Smooth muscle cell (in vitro differentiated cells): ENCODE measurements around the gene CTNNA3. TPM values are rescaled to one million over a fixed set of nuclear protein-coding genes. Genes with fewer than 3 reads are reported as not detected.

Source experiments
- DNase-seq: peaks from one replicate; lab custom pipeline; 2025; ENCODE audit not compliant: unreplicated experiment; lab: John Stamatoyannopoulos, UW
- H2AFZ ChIP-seq: fragments of 200-600 bp; sonication (generic); 2 replicates; pipeline ENCODE4 v1.6.0; 2016; ENCODE audit warnings: antibody characterized with exemption, low read depth, mild to moderate bottlenecking
- H3F3A ChIP-seq: fragments of 200-600 bp; sonication (generic); 2 replicates; pipeline ENCODE4 v1.6.0; 2017; ENCODE audit warnings: antibody characterized with exemption, low read depth
- H3K27ac ChIP-seq: fragments of 200-600 bp; sonication (generic); 2 replicates; pipeline ENCODE4 v1.5.1; 2016; ENCODE audit warnings: low read depth, mild to moderate bottlenecking
- H3K27me3 ChIP-seq: fragments of 200-600 bp; sonication (generic); 2 replicates; pipeline ENCODE4 v1.6.1; 2016; ENCODE audit warnings: low read depth, mild to moderate bottlenecking
- H3K36me3 ChIP-seq: fragments of 200-600 bp; sonication (generic); 2 replicates; pipeline ENCODE4 v1.5.1; 2016; ENCODE audit warnings: low read depth
- H3K4me1 ChIP-seq: fragments of 200-600 bp; sonication (generic); 2 replicates; pipeline ENCODE4 v1.5.1; 2016; ENCODE audit warnings: low read depth
- H3K4me2 ChIP-seq: fragments of 200-600 bp; sonication (generic); 2 replicates; pipeline ENCODE4 v1.6.0; 2016; ENCODE audit warnings: mild to moderate bottlenecking
- H3K4me3 ChIP-seq: fragments of 200-600 bp; sonication (generic); 2 replicates; pipeline ENCODE4 v1.5.1; 2016; ENCODE audit warnings: mild to moderate bottlenecking
- H3K79me2 ChIP-seq: fragments of 200-600 bp; sonication (generic); 2 replicates; pipeline ENCODE4 v1.6.0; 2016; ENCODE audit warnings: low read depth, mild to moderate bottlenecking
- H3K9ac ChIP-seq: fragments of 200-600 bp; sonication (generic); 2 replicates; pipeline ENCODE4 v1.6.0; 2016; ENCODE audit warnings: low read depth
- H3K9me3 ChIP-seq: fragments of 200-600 bp; sonication (generic); replicated peaks from 2 replicates; pipeline ENCODE4 v1.5.1; 2016; ENCODE audit warnings: low read depth
- H4K20me1 ChIP-seq: fragments of 200-600 bp; sonication (generic); 2 replicates; pipeline ENCODE4 v1.6.0; 2016; ENCODE audit warnings: low read depth
- CTCF ChIP-seq: fragments of 200-600 bp; sonication (generic); IDR thresholded peaks from 2 replicates; pipeline ENCODE4 v1.5.1; 2017; ENCODE audit warnings: borderline replicate concordance, mild to moderate bottlenecking, antibody characterized with exemption; ENCODE audit not compliant: insufficient read depth, poor library complexity, severe bottlenecking
- WGBS: methylation state at CpG from one replicate; pipeline ENCODE4 v1.1.7; 2016; ENCODE audit warnings: low lambda C conversion rate; 5-methylcytosine and 5-hydroxymethylcytosine counted together
- polyA plus RNA-seq: library from polyadenylated mRNA; unstranded; fragments of >200 nt; fragmentation: Nextera tagmentation; extraction: Ambion mirVana; gene quantifications from 2 replicates; pipeline ENCODE4 v1.2.1, GENCODE V29; 2016
- total RNA-seq: library from RNA; depleted of rRNA; stranded (reverse); fragments of >200 nt; gene quantifications from 2 replicates; pipeline ENCODE4 v1.2.3, GENCODE V29; 2014

The CTNNA3 gene
- total and polyA plus RNA-seq, 2 experiments from 2014 or later, result 1.3 TPM; not detected in 1

- no peaks in the 10 kb centered on the region for H3K79me2 ChIP-seq
- no peaks in the 10 kb centered on the region for H3K36me3 ChIP-seq
- H3K4me2 ChIP-seq, result peak overlapping the region; percentile 47
- H3K27me3 ChIP-seq, result no peaks in the 10 kb centered on the region
- no peak overlapping the region for H2AFZ ChIP-seq
- no peaks in the 10 kb centered on the region for H4K20me1 ChIP-seq
- WGBS, result 42% methylated on average over 1 of the region's 1 CpG
- H3K9me3 ChIP-seq, result no peaks in the 10 kb centered on the region
- no peak for TF ChIP-seq CTCF
- no peak overlapping the region for H3K4me3 ChIP-seq
- no peak overlapping the region for H3K9ac ChIP-seq
- H3K27ac ChIP-seq, result peak overlapping the region; percentile 61
- peaks cover 10% of the 10 kb centered on the region for H3K4me1 ChIP-seq
- H3F3A ChIP-seq, result no peaks in the 10 kb centered on the region
- no peak for DNase-seq
These were observed 1056.6 kb downstream of the CTNNA3 start for GRCh38 chr10:66639371-66639770.

- no peak for TF ChIP-seq CTCF
- H3K79me2 ChIP-seq, result no peaks in the 10 kb centered on the region
- no peak overlapping the region for H3K27ac ChIP-seq
- 79% methylated on average over 3 of the region's 3 CpGs for WGBS
- H3F3A ChIP-seq, result no peaks in the 10 kb centered on the region
- H3K4me3 ChIP-seq, result no peak overlapping the region
- H3K27me3 ChIP-seq, result no peaks in the 10 kb centered on the region
- no peaks in the 10 kb centered on the region for H3K36me3 ChIP-seq
- no peaks in the 10 kb centered on the region for H4K20me1 ChIP-seq
- no peak for DNase-seq
- H2AFZ ChIP-seq, result no peak overlapping the region
- peaks cover 10% of the 10 kb centered on the region for H3K4me1 ChIP-seq
- no peak overlapping the region for H3K4me2 ChIP-seq
- no peak overlapping the region for H3K9ac ChIP-seq
- no peaks in the 10 kb centered on the region for H3K9me3 ChIP-seq
These were observed 1058.5 kb downstream of the CTNNA3 start for GRCh38 chr10:66637273-66638036.

- Histone ChIP-seq H3K9ac (no peak overlapping the region), H3K36me3 (no peaks in the 10 kb centered on the region), H4K20me1 (no peaks in the 10 kb centered on the region), H3K9me3 (no peaks in the 10 kb centered on the region), H3K27me3 (no peaks in the 10 kb centered on the region), H3K4me3 (no peak overlapping the region), H3K4me2 (no peak overlapping the region), H3K27ac (no peak overlapping the region), H3K79me2 (no peaks in the 10 kb centered on the region), H3F3A (no peaks in the 10 kb centered on the region), H3K4me1 (no peaks in the 10 kb centered on the region), H2AFZ (no peak overlapping the region)
- TF ChIP-seq CTCF, result no peak
- DNase-seq, result no peak
These were observed 1066.0 kb downstream of the CTNNA3 start for GRCh38 chr10:66629996-66630395.

- no peak overlapping the region for H3K4me3 ChIP-seq
- no peaks in the 10 kb centered on the region for H4K20me1 ChIP-seq
- no peak overlapping the region for H3K27ac ChIP-seq
- no peak for DNase-seq
- whole genome bisulfite sequencing, result 37% methylated on average over 4 of the region's 4 CpGs
- no peak overlapping the region for H3K4me2 ChIP-seq
- no peak for TF ChIP-seq CTCF
- H3K9me3 ChIP-seq, result no peaks in the 10 kb centered on the region
- no peaks in the 10 kb centered on the region for H3K36me3 ChIP-seq
- no peaks in the 10 kb centered on the region for H3F3A ChIP-seq
- H3K79me2 ChIP-seq, result no peaks in the 10 kb centered on the region
- H2AFZ ChIP-seq, result peak overlapping the region; percentile 70
- no peaks in the 10 kb centered on the region for H3K27me3 ChIP-seq
- H3K9ac ChIP-seq, result no peak overlapping the region
- H3K4me1 ChIP-seq, result no peaks in the 10 kb centered on the region
These were observed 1068.8 kb downstream of the CTNNA3 start for GRCh38 chr10:66627156-66627555.
